Activated CD4-positive, alpha-beta memory T cell treated with anti-CD3 and anti-CD28 coated beads, Interleukin-2, amount 10 ng/mL, durations not matched to agents 7 days and 5 days (primary cell): ENCODE data around the gene TVP23A. TPM values are rescaled to one million over a fixed set of nuclear protein-coding genes. Genes with fewer than 3 reads are reported as not detected.
"Not testable (repeated sequence)": the region's sequence is repeated elsewhere in the genome, so short reads cannot be mapped to it uniquely, and the experiment has no call there.

Experiments used
- CTCF ChIA-PET: fragments of 350-600 bp; sonication (Branson Sonifier 250); formaldehyde crosslinking; loops from one replicate; lab custom pipeline; 2021; ENCODE audit warnings: antibody characterized with exemption, inconsistent platforms; lab: Charles Lee
- POLR2A ChIA-PET: fragments of 350-600 bp; sonication (Branson Sonifier 250); formaldehyde crosslinking; loops from one replicate; lab custom pipeline; 2021; ENCODE audit warnings: antibody characterized with exemption; lab: Charles Lee
- DNase-seq: peaks from one replicate; pipeline ENCODE4 v3.0.0-alpha.2; 2020
- H3K27ac Mint-ChIP-seq: one replicate; pipeline ENCODE4 v1.8.0; 2021; ENCODE audit warnings: mild to moderate bottlenecking, mixed read lengths
- H3K27me3 Mint-ChIP-seq: one replicate; pipeline ENCODE4 v1.8.0; 2021; ENCODE audit warnings: mixed read lengths
- H3K36me3 Mint-ChIP-seq: one replicate; pipeline ENCODE4 v1.8.0; 2021; ENCODE audit warnings: low read depth, mixed read lengths
- H3K4me1 Mint-ChIP-seq: one replicate; pipeline ENCODE4 v1.8.0; 2021; ENCODE audit warnings: mixed read lengths
- H3K4me3 Mint-ChIP-seq: one replicate; pipeline ENCODE4 v1.8.0; 2021; ENCODE audit warnings: mild to moderate bottlenecking, mixed read lengths
- H3K9me3 Mint-ChIP-seq: one replicate; pipeline ENCODE4 v1.8.0; 2021; ENCODE audit warnings: mixed read lengths
- total RNA-seq, 2 experiments: library from RNA; stranded (reverse); gene quantifications; one replicate each; pipeline ENCODE4 v1.2.3, GENCODE V29; 2021

TVP23A gene
- total RNA-seq, 2 experiments from 2014 or later, result not detected

GRCh38 chr16:10751291-10751697 is 67.3 kb downstream of the TVP23A start:
- H3K9me3 Mint-ChIP-seq, result no peaks in the 10 kb centered on the region
- peaks cover 36% of the 10 kb centered on the region for H3K36me3 Mint-ChIP-seq
- no peak for DNase-seq
- POLR2A ChIA-PET, result no interaction called here
- no peak overlapping the region for H3K27ac Mint-ChIP-seq
- CTCF ChIA-PET, result no interaction called here
- no peaks in the 10 kb centered on the region for H3K27me3 Mint-ChIP-seq
- peaks cover 34% of the 10 kb centered on the region for H3K4me1 Mint-ChIP-seq
- H3K4me3 Mint-ChIP-seq, result no peak overlapping the region

- DNase-seq, result no peak
- peaks cover 36% of the 10 kb centered on the region for H3K4me1 Mint-ChIP-seq
Observed at GRCh38 chr16:10750793-10751192, 67.8 kb downstream of the TVP23A start.

DNA sequence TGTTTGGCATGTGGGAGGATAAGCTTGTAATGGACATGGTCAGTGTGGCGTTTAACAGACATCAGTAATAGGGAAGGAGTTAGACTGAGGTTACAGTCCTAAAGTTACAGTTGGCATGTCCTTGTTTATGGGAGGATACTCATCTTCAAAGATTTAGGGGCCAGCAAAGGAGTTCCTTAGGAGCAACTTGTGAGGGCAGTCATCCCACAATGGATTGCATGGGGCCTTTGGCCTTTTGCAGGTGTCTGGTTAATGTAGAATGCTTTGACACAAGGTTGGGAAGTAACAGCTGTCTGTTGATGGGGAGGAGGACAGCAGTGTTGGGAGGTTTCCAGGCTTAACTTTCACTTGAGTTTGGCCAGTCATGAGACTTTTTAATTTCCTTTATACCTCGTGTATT is 72.8 kb downstream of the TVP23A start:
- Mint-ChIP-seq H3K36me3 (peaks cover 29% of the 10 kb centered on the region), H3K4me1 (peaks cover 53% of the 10 kb centered on the region), H3K4me3 (peak overlapping the region; percentile 11), H3K27me3 (no peaks in the 10 kb centered on the region), H3K9me3 (no peaks in the 10 kb centered on the region), H3K27ac (no peak overlapping the region)
- CTCF ChIA-PET, result no interaction called here
- no peak for DNase-seq
- POLR2A ChIA-PET, result interaction anchor here (1.6 kb wide), 1 partner anchor 191 kb away, joined by 3 read pairs; no protein-coding TSS in a partner anchor

More at GRCh38 chr16:10750793-10751192, 67.8 kb downstream of the TVP23A start:
- Mint-ChIP-seq H3K27ac (no peak overlapping the region), H3K4me3 (no peak overlapping the region), H3K36me3 (peaks cover 39% of the 10 kb centered on the region), H3K9me3 (no peaks in the 10 kb centered on the region), H3K27me3 (no peaks in the 10 kb centered on the region)
- POLR2A ChIA-PET, result no interaction called here
- CTCF ChIA-PET, result interaction anchor here (1.5 kb wide), 1 partner anchor 14 kb away, joined by 7 read pairs; no protein-coding TSS in a partner anchor

- POLR2A ChIA-PET, result interaction anchor here (0.9 to 3.6 kb wide), 15 partner anchors 21 to 1875 kb away, joined by 3 to 44 read pairs (median 4); partner anchors contain the start of genes CARHSP1, CIITA, DEXI and GSPT1
- peaks cover 25% of the 10 kb centered on the region for H3K36me3 Mint-ChIP-seq
Observed at GRCh38 chr16:10744370-10745030, 74.1 kb downstream of the TVP23A start.

GRCh38 chr16:10743610-10744369 is 74.8 kb downstream of the TVP23A start, which contains the start of gene NUBP1:
Gene NUBP1 (plus strand): TSS chr16:10743842. CDS start chr16:10743864, 22 bp downstream.
- no peaks in the 10 kb centered on the region for H3K27me3 Mint-ChIP-seq
- POLR2A ChIA-PET, result interaction anchor here (0.9 to 3.6 kb wide), 15 partner anchors 22 to 1875 kb away, joined by 3 to 44 read pairs (median 4); partner anchors contain the start of genes CARHSP1, CIITA, DEXI and GSPT1
- DNase-seq, result peak; percentile 100
- CTCF ChIA-PET, result interaction anchor here (0.6 to 2.1 kb wide), 6 partner anchors 8 to 221 kb away, joined by 3 to 13 read pairs (median 4); partner anchors contain the start of gene CIITA
- H3K36me3 Mint-ChIP-seq, result peaks cover 24% of the 10 kb centered on the region
- no peaks in the 10 kb centered on the region for H3K9me3 Mint-ChIP-seq
- H3K27ac Mint-ChIP-seq, result peak within 1 kb of the TSS; percentile 97
- peaks cover 57% of the 10 kb centered on the region for H3K4me1 Mint-ChIP-seq
- H3K4me3 Mint-ChIP-seq, result peak within 1 kb of the TSS; percentile 86

More at GRCh38 chr16:10744370-10745030, 74.1 kb downstream of the TVP23A start:
- Mint-ChIP-seq H3K4me1 (peaks cover 60% of the 10 kb centered on the region), H3K27ac (peak overlapping the region; percentile 97), H3K4me3 (peak overlapping the region; percentile 86), H3K27me3 (no peaks in the 10 kb centered on the region), H3K9me3 (no peaks in the 10 kb centered on the region)
- CTCF ChIA-PET, result interaction anchor here (0.6 to 2.1 kb wide), 5 partner anchors 8 to 222 kb away, joined by 3 to 13 read pairs (median 4); partner anchors contain the start of gene CIITA
- DNase-seq, result no peak

- CTCF ChIA-PET, result interaction anchor here (1.7 to 2.1 kb wide), 2 partner anchors 135 to 175 kb away, joined by 12 to 13 read pairs; partner anchors contain the start of gene CIITA
- DNase-seq, result no peak
- no peaks in the 10 kb centered on the region for H3K27me3 Mint-ChIP-seq
- POLR2A ChIA-PET, result interaction anchor here (1.1 to 3.6 kb wide), 10 partner anchors 28 to 1173 kb away, joined by 3 to 44 read pairs (median 4); partner anchors contain the start of genes CIITA, DEXI and GSPT1
- peaks cover 20% of the 10 kb centered on the region for H3K36me3 Mint-ChIP-seq
- no peaks in the 10 kb centered on the region for H3K9me3 Mint-ChIP-seq
- H3K27ac Mint-ChIP-seq, result peak overlapping the region; percentile 97
- peaks cover 59% of the 10 kb centered on the region for H3K4me1 Mint-ChIP-seq
- H3K4me3 Mint-ChIP-seq, result peak overlapping the region; percentile 86
Observed at GRCh38 chr16:10743227-10743609, 75.4 kb downstream of the TVP23A start.

DNA sequence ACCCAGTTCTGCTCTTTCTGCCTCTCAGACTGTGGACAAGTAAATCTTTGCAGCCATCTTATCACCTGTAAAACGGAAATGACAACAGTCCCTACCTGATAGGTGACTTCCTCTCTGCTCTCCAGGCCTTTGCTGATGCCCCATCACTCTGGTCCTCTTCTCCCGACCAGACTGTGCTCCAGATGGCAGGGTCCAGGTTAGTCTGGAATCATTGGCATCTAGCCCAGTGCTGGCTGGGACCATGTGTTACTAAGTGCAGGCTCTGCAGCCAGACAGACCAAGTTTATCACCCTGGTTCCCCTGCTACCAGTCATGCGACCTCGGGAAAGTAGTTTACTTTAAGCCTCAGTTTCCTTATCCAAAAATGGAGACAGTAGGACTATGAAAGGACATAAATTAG is 76.8 kb downstream of the TVP23A start:
- H3K4me3 Mint-ChIP-seq, result no peak overlapping the region
- ChIA-PET POLR2A (interaction anchor here (3.6 kb wide), 1 partner anchor 136 kb away, joined by 44 read pairs; the partner anchor contains the start of gene CIITA), CTCF (no interaction called here)
- H3K27me3 Mint-ChIP-seq, result no peaks in the 10 kb centered on the region
- no peaks in the 10 kb centered on the region for H3K9me3 Mint-ChIP-seq
- H3K4me1 Mint-ChIP-seq, result peaks cover 71% of the 10 kb centered on the region
- H3K36me3 Mint-ChIP-seq, result peaks cover 11% of the 10 kb centered on the region
- DNase-seq, result no peak
- H3K27ac Mint-ChIP-seq, result no peak overlapping the region

GRCh38 chr16:10741249-10741648 is 77.3 kb downstream of the TVP23A start:
- H3K27me3 Mint-ChIP-seq, H3K27ac Mint-ChIP-seq, H3K9me3 Mint-ChIP-seq, H3K4me3 Mint-ChIP-seq, H3K36me3 Mint-ChIP-seq, DNase-seq: not testable (repeated sequence)
- ChIA-PET CTCF (interaction anchor here (1.4 to 5.7 kb wide), 2 partner anchors 136 to 175 kb away, joined by 3 to 39 read pairs; partner anchors contain the start of gene CIITA), POLR2A (interaction anchor here (1.4 kb wide), 1 partner anchor 138 kb away, joined by 3 read pairs; no protein-coding TSS in a partner anchor)
- peaks cover 71% of the 10 kb centered on the region for H3K4me1 Mint-ChIP-seq

DNA sequence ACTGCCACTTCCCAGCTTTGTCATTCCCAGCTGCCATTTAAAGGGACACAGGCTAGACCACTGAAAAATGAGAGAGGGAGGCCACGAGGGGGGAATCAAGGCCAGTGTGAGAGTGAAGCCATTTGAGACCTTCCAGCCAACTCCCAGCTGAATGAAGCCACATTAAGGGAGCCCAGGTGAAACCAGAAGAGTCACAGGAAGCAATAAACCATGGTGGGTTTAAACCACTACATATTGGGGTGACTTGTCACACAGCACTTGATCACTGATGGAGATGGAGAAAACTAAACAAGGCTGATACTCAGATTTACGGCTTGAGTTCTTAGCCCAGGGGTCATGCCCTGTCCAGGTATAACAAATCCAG is 77.8 kb downstream of the TVP23A start:
- H3K36me3 Mint-ChIP-seq, result peaks cover 5% of the 10 kb centered on the region
- no peaks in the 10 kb centered on the region for H3K27me3 Mint-ChIP-seq
- no peak overlapping the region for H3K4me3 Mint-ChIP-seq
- ChIA-PET POLR2A (interaction anchor here (0.6 to 1.7 kb wide), 3 partner anchors 16 to 138 kb away, joined by 3 to 6 read pairs (median 4); partner anchors contain the start of gene CIITA), CTCF (interaction anchor here (1.4 to 5.7 kb wide), 3 partner anchors 136 to 226 kb away, joined by 3 to 39 read pairs (median 5); partner anchors contain the start of gene CIITA)
- H3K9me3 Mint-ChIP-seq, result no peaks in the 10 kb centered on the region
- H3K27ac Mint-ChIP-seq, result no peak overlapping the region
- DNase-seq, result no peak
- H3K4me1 Mint-ChIP-seq, result peaks cover 70% of the 10 kb centered on the region

GRCh38 chr16:10740000-10740844 is 78.4 kb downstream of the TVP23A start:
- Mint-ChIP-seq H3K27ac (no peak overlapping the region), H3K4me3 (no peak overlapping the region), H3K36me3 (no peaks in the 10 kb centered on the region), H3K9me3 (no peaks in the 10 kb centered on the region), H3K27me3 (no peaks in the 10 kb centered on the region), H3K4me1 (peaks cover 65% of the 10 kb centered on the region)
- no peak for DNase-seq
- ChIA-PET CTCF (interaction anchor here (1.4 to 5.7 kb wide), 3 partner anchors 137 to 225 kb away, joined by 3 to 39 read pairs (median 5); partner anchors contain the start of gene CIITA), POLR2A (interaction anchor here (0.6 to 1.7 kb wide), 4 partner anchors 17 to 1870 kb away, joined by 3 to 6 read pairs (median 4); partner anchors contain the start of gene CIITA)

DNA sequence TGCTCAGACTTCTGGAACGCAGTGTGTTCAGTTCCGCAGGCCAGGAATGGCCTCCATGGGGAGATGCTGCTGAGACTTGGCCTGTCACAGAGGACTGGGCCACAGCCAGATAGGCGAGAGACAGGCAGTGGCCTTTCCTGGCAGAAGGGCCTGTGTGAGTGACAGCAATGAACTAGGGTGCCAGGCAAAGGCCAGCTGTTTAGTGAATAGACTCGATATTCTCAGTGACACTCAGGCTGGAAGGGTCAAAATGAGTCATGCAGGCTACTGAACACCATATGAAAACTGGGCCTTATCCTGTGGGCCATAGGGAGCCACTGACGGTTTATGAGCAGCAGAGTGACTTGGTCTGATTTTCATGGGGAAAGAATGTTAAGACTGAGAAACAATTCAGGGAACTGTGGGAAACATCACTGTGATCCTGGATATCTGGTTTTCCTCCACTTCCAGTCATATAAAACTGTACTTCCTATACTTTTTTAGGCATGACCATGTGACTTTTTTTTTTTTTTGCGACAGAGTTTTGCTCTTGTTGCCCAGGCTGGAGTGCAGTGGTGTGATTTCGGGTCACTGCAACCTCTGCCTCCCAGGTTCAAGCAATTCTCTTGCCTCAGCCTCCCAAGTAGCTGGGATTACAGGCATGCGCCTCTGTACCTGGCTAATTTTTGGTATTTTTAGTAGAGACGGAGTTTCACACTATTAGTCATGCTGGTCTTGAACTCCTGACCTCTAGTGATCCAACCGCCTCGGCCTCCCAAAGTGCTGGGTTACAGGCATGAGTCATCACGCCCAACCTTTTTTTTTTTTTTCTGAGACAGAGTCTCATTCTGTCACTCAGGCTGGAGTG is 80.1 kb downstream of the TVP23A start:
- ChIA-PET CTCF (interaction anchor here (0.6 to 5.7 kb wide), 15 partner anchors 37 to 1198 kb away, joined by 3 to 76 read pairs (median 3); no protein-coding TSS in a partner anchor), POLR2A (interaction anchor here (1.1 kb wide), 1 partner anchor 139 kb away, joined by 3 read pairs; no protein-coding TSS in a partner anchor)
- Mint-ChIP-seq H3K4me3 (no peak overlapping the region), H3K4me1 (peaks cover 56% of the 10 kb centered on the region), H3K36me3 (no peaks in the 10 kb centered on the region), H3K9me3 (no peaks in the 10 kb centered on the region), H3K27ac (peak overlapping the region; percentile 67), H3K27me3 (no peaks in the 10 kb centered on the region)
- DNase-seq, result peak; percentile 79
